C4-2B (cell line): ENCODE data around the gene TANC1.

Experiments
- CTCF ChIP-seq: fragments of 450-650 bp; conservative IDR thresholded peaks from 2 replicates; pipeline ENCODE4 v1.5.1; 2017; ENCODE audit warnings: mild to moderate bottlenecking
- ZFX ChIP-seq: fragments of 450-650 bp; IDR thresholded peaks from 2 replicates; pipeline ENCODE4 v1.6.1; 2017

- no peak for TF ChIP-seq CTCF
- peak; percentile 56 for TF ChIP-seq ZFX
Observed at GRCh38 chr2:158968396-158969161, at the start of gene TANC1.
